NCI-H748 (cell line): ENCODE results near the gene SPECC1.
A peak's percentile ranks its signal among the peaks of the same experiment; 100 is the strongest.
"Not testable (repeated sequence)": the region's sequence is repeated elsewhere in the genome, so short reads cannot be mapped to it uniquely, and the experiment has no call there.

ENCODE experiments used
- DNase-seq: peaks from one replicate; lab custom pipeline; 2025; ENCODE audit not compliant: unreplicated experiment; lab: John Stamatoyannopoulos, UW

SPECC1 gene

DNA sequence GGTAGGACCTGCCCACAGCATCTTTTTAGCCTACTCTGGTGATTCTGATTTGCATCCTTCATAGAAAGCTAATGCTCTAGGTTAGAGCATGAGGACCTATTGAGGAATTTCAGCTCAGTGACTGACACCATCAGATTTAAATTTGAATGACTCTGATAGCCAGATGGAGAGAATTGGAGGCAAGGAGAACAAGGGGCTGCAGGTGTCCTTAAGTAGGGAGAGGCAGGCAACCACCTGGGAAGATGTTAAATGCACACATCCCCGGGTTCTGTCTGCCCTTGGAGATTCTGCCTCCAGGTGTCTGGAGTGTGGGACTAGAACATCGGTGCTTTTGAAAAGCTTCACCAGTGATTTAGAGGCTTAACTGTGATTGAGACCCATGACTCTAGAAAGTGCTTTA lies 221.8 kb downstream of the SPECC1 start:
- no peak for DNase-seq

GRCh38 chr17:20232611-20233010 lies 223.5 kb downstream of the SPECC1 start:
- no peak for DNase-seq

DNA sequence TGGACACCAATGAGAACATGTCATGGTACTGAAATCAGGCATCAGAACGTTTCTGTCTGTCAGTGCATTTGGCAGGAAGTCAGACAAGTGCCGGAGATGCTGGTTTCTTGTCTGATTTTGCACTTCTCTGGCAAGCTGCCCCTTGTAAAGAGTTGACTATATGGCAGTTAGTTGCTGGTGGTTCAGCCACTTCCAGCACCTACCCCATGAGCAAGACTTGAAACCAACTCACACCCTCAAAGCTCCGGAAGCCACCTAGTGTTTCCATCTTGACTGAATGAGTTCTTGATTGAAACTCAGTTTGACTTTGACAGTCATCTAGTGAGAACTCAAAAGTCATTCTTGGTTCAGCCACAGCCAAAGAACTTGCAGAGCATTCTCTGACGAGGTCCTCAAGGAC lies 225.1 kb downstream of the SPECC1 start:
- no peak for DNase-seq

GRCh38 chr17:20235747-20236146 lies 226.6 kb downstream of the SPECC1 start:
- no peak for DNase-seq

DNA sequence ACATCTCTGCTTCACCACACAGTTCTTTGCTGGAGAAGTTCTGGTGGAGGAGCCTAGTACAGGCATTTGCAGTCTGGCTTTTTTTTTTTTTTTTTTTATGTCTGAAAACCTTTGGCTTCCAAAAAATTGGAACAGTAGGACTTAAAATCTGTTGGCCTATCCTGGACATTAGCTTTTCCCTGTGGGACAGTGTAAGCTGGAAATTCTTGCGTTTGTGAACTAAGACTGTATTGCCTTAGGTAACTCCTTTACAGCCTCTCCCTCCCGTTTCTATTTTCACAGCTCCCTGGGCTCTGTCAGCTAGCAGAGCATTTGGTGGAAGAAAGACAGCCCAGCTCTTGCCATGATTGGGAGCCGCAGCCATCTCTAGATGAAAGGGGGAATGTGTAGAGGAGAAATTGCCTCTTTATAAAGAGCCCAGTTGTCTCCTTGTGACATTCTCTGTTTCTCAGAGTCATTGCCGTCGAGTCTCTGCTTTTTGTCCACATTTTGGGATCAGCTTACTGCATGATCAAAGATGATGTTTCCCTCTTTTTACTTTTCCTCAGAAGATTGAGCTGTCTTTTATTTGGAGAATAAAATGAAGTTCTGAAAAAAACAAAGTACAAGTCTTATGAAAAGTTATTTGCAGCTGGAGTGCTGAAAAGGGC lies 227.5 kb downstream of the SPECC1 start:
- no peak for DNase-seq

DNA sequence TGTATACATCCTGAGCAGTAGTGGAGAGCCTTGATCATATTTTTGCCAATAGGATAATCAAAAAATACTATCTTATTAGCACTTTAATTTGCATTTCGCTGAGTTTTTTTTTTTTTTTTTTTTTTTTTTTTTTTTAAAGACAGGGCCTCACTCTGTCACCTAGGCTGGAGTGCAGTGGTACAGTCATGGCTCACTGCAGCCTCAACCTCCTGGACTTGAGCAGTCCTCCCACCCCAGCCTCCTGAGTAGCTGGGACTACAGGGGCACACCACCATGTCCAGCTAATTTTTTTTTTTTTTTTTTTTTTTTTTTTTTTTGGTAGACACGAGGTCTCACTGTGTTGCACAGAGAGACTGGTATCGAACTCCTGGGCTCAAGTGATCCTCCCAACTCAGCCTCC lies 230.6 kb downstream of the SPECC1 start:
- DNase-seq, result not testable (repeated sequence)

- peak; percentile 94 for DNase-seq
Measured at GRCh38 chr17:20241855-20242254, 232.7 kb downstream of the SPECC1 start.

- peak; percentile 92 for DNase-seq
Measured at GRCh38 chr17:20242271-20242670, 233.1 kb downstream of the SPECC1 start.

- DNase-seq, result no peak
Measured at GRCh38 chr17:20243524-20243923, 234.4 kb downstream of the SPECC1 start.

DNA sequence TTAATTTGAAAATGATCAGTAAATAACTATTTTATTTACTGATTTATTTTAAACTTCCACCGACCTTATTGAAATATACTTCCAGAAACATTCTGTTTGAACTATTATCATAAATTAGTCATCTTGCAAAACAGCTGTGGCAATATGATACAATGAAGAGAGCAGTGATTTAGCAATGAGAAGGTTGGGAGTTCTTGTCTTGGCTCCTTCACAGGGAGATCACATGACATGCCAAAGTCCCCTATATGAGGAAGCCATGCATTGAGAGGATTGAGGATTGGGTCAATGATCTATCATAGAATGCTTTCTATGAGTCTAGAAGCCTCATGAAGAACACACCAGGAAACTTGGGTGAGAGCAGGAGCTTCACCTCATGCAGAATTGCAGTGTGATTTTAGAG lies 235.5 kb downstream of the SPECC1 start:
- DNase-seq, result no peak

GRCh38 chr17:20246692-20247091 lies 237.5 kb downstream of the SPECC1 start:
- DNase-seq, result no peak

DNA sequence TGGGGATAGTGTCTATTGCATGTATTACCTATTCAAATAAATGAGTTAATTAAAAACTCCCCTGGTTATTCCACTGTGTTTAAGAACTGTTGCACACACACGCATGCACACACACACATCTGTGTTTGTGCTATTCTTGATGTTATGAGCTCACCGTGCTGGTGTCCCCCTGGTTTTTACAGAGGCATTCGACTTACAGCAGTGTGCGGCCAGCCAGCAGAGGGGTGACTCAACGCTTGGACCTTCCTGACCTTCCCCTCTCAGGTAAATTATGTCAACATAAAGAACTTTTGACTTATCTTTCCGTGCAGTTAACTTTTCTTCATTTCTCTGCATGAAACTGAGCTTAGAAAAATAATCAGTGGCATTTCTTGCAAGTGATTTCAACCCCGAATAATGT lies 244.2 kb downstream of the SPECC1 start:
- DNase-seq, result no peak

- no peak for DNase-seq
Measured at GRCh38 chr17:20254541-20254940, 245.4 kb downstream of the SPECC1 start.

DNA sequence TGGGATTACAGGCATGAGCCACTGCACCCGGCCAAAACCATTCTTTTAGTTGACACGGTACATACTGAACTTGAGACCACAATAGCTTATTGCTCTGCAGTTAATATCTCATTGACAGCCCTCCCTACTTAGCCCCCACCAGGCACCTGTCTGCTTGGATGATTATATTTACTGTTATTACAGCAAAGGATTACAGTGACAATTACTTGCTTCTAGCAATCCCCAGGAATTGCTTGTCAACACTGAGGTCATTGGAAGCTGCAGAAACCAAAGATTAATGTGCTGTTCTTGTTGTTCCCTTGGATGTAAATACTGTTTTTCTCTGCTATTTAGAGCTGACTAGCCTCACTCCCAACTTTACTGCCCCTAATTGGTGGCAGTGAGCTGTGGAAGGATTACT lies 247.0 kb downstream of the SPECC1 start:
- DNase-seq, result peak; percentile 91

GRCh38 chr17:20257008-20257407 lies 247.8 kb downstream of the SPECC1 start:
- DNase-seq, result no peak

- DNase-seq, result no peak
Measured at GRCh38 chr17:20257798-20258197, 248.6 kb downstream of the SPECC1 start.

DNA sequence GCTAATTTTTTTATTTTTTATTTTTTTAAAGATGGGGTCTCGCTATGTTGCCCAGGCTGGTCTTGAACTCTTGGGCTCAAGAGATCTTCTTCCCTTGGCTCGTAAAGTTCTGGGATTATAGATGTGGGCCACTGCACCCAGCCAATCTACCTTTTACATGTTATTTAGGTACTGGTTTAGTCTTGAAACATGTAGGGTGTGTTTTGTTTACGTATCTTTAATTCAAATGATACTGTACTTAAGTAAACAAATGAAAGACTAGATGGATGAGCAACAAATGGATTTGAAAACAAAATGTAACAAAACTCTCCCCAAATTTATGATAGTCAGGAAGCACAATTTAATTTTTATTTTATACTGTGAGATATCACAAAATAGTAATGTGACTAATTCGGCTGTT lies 250.5 kb downstream of the SPECC1 start:
- no peak for DNase-seq

DNA sequence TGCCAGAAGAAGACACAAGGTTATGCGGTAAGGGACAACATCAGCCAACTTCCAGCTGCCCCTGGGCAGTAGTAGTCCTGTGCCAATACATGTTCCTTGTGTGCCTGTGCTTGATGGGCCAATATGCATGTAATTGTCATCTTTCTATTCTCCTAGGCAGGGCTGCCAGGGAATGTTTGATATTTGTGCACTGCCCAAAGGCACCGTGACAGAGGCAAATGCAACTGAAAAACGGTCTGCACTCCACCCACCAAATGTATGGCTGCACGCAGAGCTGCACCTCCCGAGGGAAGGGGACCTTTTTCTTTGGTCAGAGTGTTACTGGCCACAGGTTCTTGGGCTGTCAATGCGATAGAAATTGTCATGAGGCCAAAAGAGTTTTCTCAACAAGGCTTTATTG lies 251.1 kb downstream of the SPECC1 start:
- no peak for DNase-seq

DNA sequence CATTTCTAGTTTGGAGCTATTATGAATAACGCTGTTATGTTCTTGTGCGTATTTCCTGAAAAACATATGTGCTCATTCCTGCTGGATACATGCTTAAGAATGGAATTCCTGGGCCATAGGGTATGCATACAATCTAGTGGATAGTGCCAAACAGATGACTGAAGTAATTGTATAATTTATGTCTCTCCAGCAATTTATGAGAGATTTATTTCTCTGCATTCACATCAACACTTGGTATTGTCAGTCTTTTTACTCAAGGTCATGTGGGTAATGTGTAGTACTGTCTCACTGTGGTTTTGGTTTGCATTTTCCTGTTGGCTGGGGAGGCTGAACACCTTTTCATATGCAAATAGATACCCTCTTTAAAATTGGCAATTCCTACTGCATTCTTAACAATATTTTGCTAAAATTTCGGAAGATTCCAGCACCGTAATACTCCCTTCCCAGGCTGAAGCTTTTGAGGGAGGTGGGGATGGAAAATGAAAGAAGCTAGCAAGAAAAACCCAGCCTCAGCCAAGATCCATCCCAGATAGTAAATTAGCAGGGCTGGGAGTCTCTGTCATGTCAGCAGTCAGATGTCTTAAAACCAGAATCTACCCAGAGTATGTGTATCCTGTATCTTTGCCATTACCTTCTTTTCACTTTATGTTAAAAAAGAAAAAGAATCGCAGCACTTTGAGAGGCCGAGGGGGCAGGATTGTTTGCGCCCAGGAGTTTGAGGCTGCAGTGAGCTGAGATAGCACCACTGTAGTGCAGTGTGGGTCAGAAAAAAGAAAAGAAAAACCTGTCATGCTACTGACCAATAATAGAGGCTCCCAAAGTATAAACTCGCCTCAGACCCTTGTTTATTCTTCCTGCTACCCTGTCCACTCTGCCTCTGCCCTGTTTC lies 253.3 kb downstream of the SPECC1 start:
- no peak for DNase-seq

GRCh38 chr17:20263115-20263433 lies 253.9 kb downstream of the SPECC1 start:
- DNase-seq, result not testable (repeated sequence)

- DNase-seq, result peak; percentile 82
Measured at GRCh38 chr17:20263595-20263994, 254.4 kb downstream of the SPECC1 start.

- no peak for DNase-seq
Measured at GRCh38 chr17:20264996-20265395, 255.8 kb downstream of the SPECC1 start.
